MCF 10A (cell line): ENCODE results near the gene CTBP2. TPM values are rescaled to one million over a fixed set of nuclear protein-coding genes. Genes with fewer than 3 reads are reported as not detected.

ENCODE experiments used
- BruUV-seq: library from RNA; stranded (reverse); fragments of 400-500 nt; replicated peaks from 2 replicates; lab custom pipeline; 2021; lab: Mats Ljungman, UMichigan
- CTCF ChIA-PET: fragments of 300-600 bp; sonication (Branson Sonifier 250); formaldehyde crosslinking; extraction: SDS; loops from one replicate; lab custom pipeline; 2021; ENCODE audit warnings: antibody characterized with exemption, inconsistent platforms; lab: Yijun Ruan, JAX
- POLR2A ChIA-PET: fragments of 300-600, 350-650 bp; sonication (Branson Sonifier 250); formaldehyde crosslinking; extraction: SDS; loops from one replicate; lab custom pipeline; 2020; ENCODE audit warnings: antibody characterized with exemption, inconsistent platforms; lab: Yijun Ruan, JAX
- DNase-seq: peaks from one replicate; pipeline ENCODE4 v3.0.0-alpha.2; 2018; ENCODE audit not compliant: unreplicated experiment
- H3K27ac Mint-ChIP-seq: one replicate; pipeline ENCODE4 v1.8.0; 2022; ENCODE audit warnings: mild to moderate bottlenecking, low read depth, mixed read lengths; ENCODE audit not compliant: unreplicated experiment
- H3K27me3 Mint-ChIP-seq: one replicate; pipeline ENCODE4 v1.8.0; 2022; ENCODE audit warnings: mixed read lengths; ENCODE audit not compliant: insufficient read depth, unreplicated experiment
- H3K36me3 Mint-ChIP-seq: one replicate; pipeline ENCODE4 v1.8.0; 2022; ENCODE audit warnings: mild to moderate bottlenecking, moderate library complexity, mixed read lengths; ENCODE audit not compliant: insufficient read depth, unreplicated experiment
- H3K4me1 Mint-ChIP-seq: one replicate; pipeline ENCODE4 v1.8.0; 2022; ENCODE audit warnings: mixed read lengths; ENCODE audit not compliant: insufficient read depth, unreplicated experiment
- H3K4me3 Mint-ChIP-seq: one replicate; pipeline ENCODE4 v1.8.0; 2022; ENCODE audit warnings: mild to moderate bottlenecking, moderate library complexity, mixed read lengths; ENCODE audit not compliant: unreplicated experiment
- H3K9me3 Mint-ChIP-seq: one replicate; pipeline ENCODE4 v1.8.0; 2022; ENCODE audit warnings: mixed read lengths; ENCODE audit not compliant: unreplicated experiment
- intact Hi-C: fragments of 100-400 bp; cut with micrococcal nuclease; formaldehyde crosslinking; loops from 2 replicates; pipeline ENCODE4 v1.14.1; 2022
- total RNA-seq: library from RNA; stranded (reverse); gene quantifications from 2 replicates; pipeline ENCODE4 v1.2.3, GENCODE V29; 2022
- TF ChIP-seq, protein P1 (sequence below): fragments of 200-600 bp; IDR thresholded peaks from one replicate; pipeline ENCODE4 v1.8.0; 2022; ENCODE audit warnings: antibody characterized with exemption, mild to moderate bottlenecking; ENCODE audit not compliant: unreplicated experiment

CTBP2 gene
- total RNA-seq, 1 experiment from 2014 or later, result 152 TPM

DNA sequence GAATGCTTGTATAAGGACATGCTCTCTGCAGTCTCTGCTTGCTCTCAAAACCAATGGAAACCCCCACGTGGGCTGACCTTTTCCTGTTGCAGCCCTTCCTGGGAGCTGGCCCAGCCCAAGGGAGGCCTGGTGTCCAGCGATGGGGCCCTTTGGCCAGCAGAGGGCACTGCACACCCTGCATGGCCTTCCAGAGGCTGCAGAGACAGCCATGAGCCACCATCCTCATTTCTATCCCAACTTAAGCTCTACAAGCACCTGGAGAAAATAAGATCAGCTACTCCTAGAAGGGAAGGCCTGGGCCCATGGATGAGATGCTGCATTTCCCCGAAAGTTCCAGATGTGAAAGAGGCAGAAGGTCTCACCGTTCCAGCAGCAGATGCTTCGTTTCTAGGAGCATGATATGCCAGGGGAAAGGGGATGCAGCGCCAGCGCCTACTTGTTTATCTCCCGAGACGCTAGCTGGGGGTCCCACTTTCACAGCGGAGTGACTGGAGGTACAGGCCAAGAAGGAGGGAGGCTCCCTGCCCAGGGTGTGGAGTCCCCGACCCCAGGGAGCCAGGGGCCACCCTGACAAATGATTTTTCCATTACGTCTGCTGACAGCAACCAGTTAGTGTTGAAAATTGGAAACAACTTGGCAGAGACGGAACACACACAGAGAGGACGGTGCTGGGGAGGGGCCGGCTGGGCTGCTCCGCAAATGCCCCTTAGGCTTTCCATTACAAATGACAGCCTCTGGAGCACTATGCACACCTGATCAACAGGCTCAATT is 112.1 kb downstream of the CTBP2 start:
- DNase-seq, result peak; percentile 86
- peaks cover 28% of the 10 kb centered on the region for H3K36me3 Mint-ChIP-seq
- no peaks in the 10 kb centered on the region for H3K27me3 Mint-ChIP-seq
- peak overlapping the region; percentile 22 for H3K27ac Mint-ChIP-seq
- no peaks in the 10 kb centered on the region for H3K9me3 Mint-ChIP-seq
- TF ChIP-seq, protein P1, sequence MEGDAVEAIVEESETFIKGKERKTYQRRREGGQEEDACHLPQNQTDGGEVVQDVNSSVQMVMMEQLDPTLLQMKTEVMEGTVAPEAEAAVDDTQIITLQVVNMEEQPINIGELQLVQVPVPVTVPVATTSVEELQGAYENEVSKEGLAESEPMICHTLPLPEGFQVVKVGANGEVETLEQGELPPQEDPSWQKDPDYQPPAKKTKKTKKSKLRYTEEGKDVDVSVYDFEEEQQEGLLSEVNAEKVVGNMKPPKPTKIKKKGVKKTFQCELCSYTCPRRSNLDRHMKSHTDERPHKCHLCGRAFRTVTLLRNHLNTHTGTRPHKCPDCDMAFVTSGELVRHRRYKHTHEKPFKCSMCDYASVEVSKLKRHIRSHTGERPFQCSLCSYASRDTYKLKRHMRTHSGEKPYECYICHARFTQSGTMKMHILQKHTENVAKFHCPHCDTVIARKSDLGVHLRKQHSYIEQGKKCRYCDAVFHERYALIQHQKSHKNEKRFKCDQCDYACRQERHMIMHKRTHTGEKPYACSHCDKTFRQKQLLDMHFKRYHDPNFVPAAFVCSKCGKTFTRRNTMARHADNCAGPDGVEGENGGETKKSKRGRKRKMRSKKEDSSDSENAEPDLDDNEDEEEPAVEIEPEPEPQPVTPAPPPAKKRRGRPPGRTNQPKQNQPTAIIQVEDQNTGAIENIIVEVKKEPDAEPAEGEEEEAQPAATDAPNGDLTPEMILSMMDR, result peak; percentile 90
- no peak overlapping the region for H3K4me3 Mint-ChIP-seq
- peaks cover 28% of the 10 kb centered on the region for H3K4me1 Mint-ChIP-seq
- POLR2A ChIA-PET, result interaction anchor here (0.7 to 3.3 kb wide), 11 partner anchors 11 to 324 kb away, joined by 3 to 15 read pairs (median 6); no protein-coding TSS in a partner anchor
- no TSS peak for BruUV-seq
- CTCF ChIA-PET, result interaction anchor here (0.5 to 5.9 kb wide), 53 partner anchors 9 to 717 kb away, joined by 3 to 105 read pairs (median 4); no protein-coding TSS in a partner anchor
- intact Hi-C loops, result loop anchor here (1.0 to 10.0 kb wide), 6 partner anchors 13 to 654 kb away; no protein-coding TSS in a partner anchor

DNA sequence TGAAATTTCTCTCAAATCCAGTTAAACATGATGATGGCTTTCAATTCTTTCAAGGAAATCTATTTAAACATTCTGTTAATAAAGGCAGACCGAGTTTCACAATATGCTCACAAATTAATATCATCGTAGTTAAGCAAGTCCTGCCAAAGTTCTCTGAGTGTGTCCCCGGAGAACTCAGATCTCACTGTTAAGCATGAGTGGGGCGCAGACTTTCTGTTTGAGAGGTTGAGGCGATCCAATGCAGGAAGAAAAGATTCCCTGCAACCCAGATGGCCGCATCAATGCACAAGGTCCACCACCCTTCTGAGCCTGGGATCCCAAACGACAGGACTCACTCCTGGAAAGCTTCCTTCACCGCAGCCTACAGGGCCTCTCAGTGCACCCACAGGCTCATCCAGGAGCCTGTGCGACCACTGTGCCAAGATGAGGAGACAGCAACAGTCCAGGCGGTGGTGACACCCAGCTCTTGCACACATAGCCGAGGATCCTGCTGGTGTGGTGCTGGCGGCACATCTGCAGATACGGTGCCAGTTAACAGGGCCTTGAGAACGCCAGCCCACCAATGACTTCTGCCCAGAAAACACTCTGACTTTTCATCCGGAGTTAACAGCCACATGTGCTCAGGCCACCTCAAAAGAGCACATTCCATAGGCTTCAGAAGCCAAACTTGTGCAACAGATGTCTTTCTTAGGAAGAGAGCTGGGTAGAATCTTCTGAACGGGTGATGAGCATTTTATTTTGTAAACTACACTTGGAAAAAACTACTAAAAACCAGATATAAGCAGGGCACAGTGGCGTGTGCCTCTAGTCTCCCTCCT is 116.3 kb downstream of the CTBP2 start:
- ChIA-PET POLR2A (interaction anchor here (1.2 kb wide), 1 partner anchor 11 kb away, joined by 3 read pairs; no protein-coding TSS in a partner anchor), CTCF (interaction anchor here (1.1 to 1.2 kb wide), 2 partner anchors 19 to 41 kb away, joined by 3 to 4 read pairs; no protein-coding TSS in a partner anchor)
- intact Hi-C loops, result loop anchor here (10.0 kb wide), 2 partner anchors 191 to 301 kb away; no protein-coding TSS in a partner anchor
- no TSS peak for BruUV-seq
- Mint-ChIP-seq H3K9me3 (no peaks in the 10 kb centered on the region), H3K4me1 (peaks cover 25% of the 10 kb centered on the region), H3K27me3 (no peaks in the 10 kb centered on the region), H3K27ac (peak overlapping the region; percentile 69), H3K36me3 (peaks cover 25% of the 10 kb centered on the region), H3K4me3 (no peak overlapping the region)
- TF ChIP-seq, protein P1, result no peak
- DNase-seq, result no peak

- Mint-ChIP-seq H3K9me3 (no peaks in the 10 kb centered on the region), H3K4me1 (peaks cover 37% of the 10 kb centered on the region), H3K4me3 (no peak overlapping the region), H3K36me3 (peaks cover 22% of the 10 kb centered on the region), H3K27me3 (no peaks in the 10 kb centered on the region), H3K27ac (no peak overlapping the region)
- POLR2A ChIA-PET, result interaction anchor here (0.7 kb wide), 2 partner anchors 8 to 586 kb away, joined by 3 read pairs; no protein-coding TSS in a partner anchor
- DNase-seq, result no peak
- intact Hi-C loops, result loop anchor here (10.0 kb wide), 2 partner anchors 193 to 303 kb away; no protein-coding TSS in a partner anchor
- no TSS peak for BruUV-seq
- TF ChIP-seq, protein P1, result no peak
- CTCF ChIA-PET, result interaction anchor here (2.5 kb wide), 1 partner anchor 20 kb away, joined by 10 read pairs; no protein-coding TSS in a partner anchor
Measured at GRCh38 chr10:125041856-125042506, 118.4 kb downstream of the CTBP2 start.
